Cardiac fibroblast (primary cell): ENCODE data around the gene TNIK.
"Not testable (repeated sequence)": the region's sequence is repeated elsewhere in the genome, so short reads cannot be mapped to it uniquely, and the experiment has no call there.

Experiments
- DNase-seq, 2 donors: peaks; one replicate each; pipeline versions ENCODE4 v3.0.0 to v3.0.0-alpha.2; 2010; ENCODE audit warnings: low read depth in 2 of 2
- H3K4me3 ChIP-seq, 2 donors: replicated peaks in 1 of 2; 1 replicate in 1 of 2; 2 replicates in 1 of 2; pipeline ENCODE4 v1.5.1; 2011; ENCODE audit warnings: low read depth in 2 of 2, low read length in 2 of 2, mild to moderate bottlenecking in 2 of 2, moderate library complexity in 1 of 2
- CTCF ChIP-seq: IDR thresholded peaks from one replicate; pipeline ENCODE4 v1.5.1; 2011; ENCODE audit warnings: low read depth, mild to moderate bottlenecking, low read length, inconsistent platforms

TNIK gene

DNA sequence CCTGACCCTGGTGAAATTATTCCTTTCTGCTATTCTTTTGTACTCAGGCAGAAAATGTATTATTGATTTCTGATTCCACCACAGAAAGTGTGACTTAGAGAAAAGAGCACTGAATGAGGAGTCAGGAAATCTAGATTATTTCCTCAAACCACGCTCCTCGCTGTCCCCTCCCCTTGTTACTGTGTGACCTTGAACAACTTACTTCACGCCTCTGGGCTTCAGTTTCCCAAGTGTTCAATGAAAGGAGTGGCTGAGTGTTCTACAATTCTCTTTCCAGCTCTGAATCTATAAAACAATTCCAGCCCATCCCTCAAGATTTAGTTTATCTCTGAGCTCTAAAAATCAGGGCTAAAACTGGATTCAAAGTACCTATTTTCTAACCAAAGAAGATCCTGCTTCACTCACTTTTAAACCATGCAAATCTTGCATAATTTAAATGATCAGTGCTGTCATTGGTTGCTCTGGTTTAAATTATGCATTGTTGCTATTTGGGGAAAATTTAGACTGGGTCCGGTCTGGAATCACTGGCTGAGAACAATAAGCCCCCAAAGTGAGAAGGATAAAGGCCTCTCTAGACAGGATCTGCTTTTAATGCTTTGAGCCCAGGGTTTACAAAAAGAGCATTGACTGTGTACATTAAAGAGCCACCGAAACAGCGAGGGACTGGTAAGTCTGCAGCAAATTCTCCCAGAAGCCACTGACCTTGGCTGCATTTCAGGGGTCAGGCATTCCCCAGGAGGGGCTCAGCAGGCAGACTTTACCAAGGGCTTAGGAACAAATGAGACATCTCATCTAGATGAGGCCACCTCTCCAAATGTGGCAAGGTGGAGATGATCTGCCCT is 3.2 kb downstream of the TNIK start:
- no peak for DNase-seq
- peak overlapping the region; percentile 71 to 86 for H3K4me3 ChIP-seq
- TF ChIP-seq CTCF = no peak

GRCh38 chr3:171455603-171456550 is 4.3 kb downstream of the TNIK start:
- no peak overlapping the region for H3K4me3 ChIP-seq
- no peak for TF ChIP-seq CTCF
- DNase-seq = no peak

DNA sequence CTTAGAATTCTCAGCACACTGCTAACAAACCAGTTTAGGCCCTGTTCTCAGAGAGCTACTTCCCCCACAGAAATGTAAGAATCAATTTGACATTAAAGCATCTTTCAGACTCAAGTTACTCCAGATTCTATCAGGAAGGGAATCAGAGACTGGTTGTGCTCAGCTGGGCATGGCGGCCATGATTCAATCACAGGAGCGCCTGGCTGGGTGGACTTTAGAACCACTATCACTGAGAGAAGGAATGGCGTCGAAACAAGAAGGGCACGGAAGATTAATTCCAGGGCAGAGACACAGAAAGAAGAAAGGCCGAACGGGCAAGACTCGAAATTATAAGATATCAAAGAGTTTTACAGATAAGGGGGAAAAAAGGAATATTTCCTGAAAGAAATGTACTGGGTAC is 6.2 kb downstream of the TNIK start:
- no peak overlapping the region for H3K4me3 ChIP-seq
- no peak for TF ChIP-seq CTCF
- no peak for DNase-seq

DNA sequence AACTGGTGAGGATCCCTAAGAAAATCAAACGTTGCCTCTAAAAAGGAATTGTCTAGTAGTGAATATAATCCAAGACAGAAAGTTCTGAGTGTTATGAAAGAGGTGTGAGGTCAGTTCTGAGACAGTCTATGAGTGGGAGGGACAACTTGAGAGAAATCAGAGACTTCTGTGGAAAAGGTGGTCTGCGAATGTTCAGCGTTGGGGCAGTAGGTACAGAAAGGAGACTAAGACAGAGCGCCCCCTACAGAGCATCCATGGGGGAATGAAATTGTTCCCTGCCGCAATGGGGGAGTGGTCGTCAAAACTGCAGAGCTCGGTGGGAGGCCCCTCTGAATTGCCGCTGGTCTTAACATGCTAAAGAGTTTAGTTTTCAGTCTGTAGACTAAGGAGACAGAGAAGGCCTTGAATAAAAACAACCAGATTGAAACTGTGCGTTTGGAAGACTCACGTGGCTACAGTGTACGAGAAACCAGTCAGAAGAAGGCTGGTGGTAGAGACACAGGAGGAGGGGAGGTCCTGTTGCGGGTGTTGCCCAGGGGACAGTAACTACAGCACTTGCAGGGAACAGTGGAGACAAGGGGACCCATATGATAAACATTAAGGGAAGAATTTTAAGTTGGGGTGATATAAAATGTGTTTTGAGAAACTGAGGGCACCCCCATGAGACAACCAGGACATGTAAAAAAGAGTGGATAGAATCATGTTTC is 6.9 kb downstream of the TNIK start:
- H3K4me3 ChIP-seq = no peak overlapping the region
- no peak for DNase-seq
- no peak for TF ChIP-seq CTCF

- TF ChIP-seq CTCF = no peak
- no peak overlapping the region for H3K4me3 ChIP-seq
- DNase-seq = no peak
These were observed 7.9 kb downstream of the TNIK start for GRCh38 chr3:171452328-171452727.

DNA sequence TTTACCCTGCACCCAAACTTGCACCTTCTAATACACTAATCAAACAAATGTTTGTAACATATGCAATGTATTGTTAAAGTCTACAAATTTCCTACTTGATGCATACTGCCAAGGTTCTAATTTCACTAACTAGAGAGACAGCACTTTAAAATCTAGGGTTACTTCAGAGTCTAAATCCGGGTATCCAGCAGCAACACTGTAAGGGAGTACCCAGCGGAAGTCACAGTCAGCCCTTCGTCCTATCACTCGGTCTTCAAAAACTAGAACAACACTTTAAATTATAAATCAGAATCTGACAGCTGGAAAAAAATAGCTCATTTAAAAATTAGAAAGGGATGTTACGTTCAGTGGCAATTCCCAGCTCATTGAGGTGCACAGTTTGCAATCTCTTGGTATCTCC is 8.3 kb downstream of the TNIK start:
- H3K4me3 ChIP-seq = no peak overlapping the region
- no peak for TF ChIP-seq CTCF
- DNase-seq = no peak

GRCh38 chr3:171447579-171447891 is 12.7 kb downstream of the TNIK start:
- DNase-seq, H3K4me3 ChIP-seq: not testable (repeated sequence)
